NCI-H82 (cell line): Measurements from ENCODE around the gene FAM90A26.
"Not testable (repeated sequence)": the region's sequence is repeated elsewhere in the genome, so short reads cannot be mapped to it uniquely, and the experiment has no call there.

Experiments
- DNase-seq: peaks from one replicate; lab custom pipeline; 2025; lab: John Stamatoyannopoulos, UW

FAM90A26 gene

GRCh38 chr4:9169791-9170459 is at the start of gene FAM90A26:
FAM90A26 (plus strand) TSS chr4:9170409; CDS start chr4:9173173, 2,764 bp downstream.
- not testable (repeated sequence) for DNase-seq

GRCh38 chr4:9122711-9123110 is 47.5 kb upstream of the FAM90A26 start:
- not testable (repeated sequence) for DNase-seq

- DNase-seq = not testable (repeated sequence)
These were observed 46.6 kb upstream of the FAM90A26 start for GRCh38 chr4:9123572-9124007.

GRCh38 chr4:9125601-9126161 is 44.5 kb upstream of the FAM90A26 start:
- not testable (repeated sequence) for DNase-seq

- not testable (repeated sequence) for DNase-seq
These were observed 38.8 kb upstream of the FAM90A26 start for GRCh38 chr4:9131420-9131819.

GRCh38 chr4:9132849-9133248 is 37.4 kb upstream of the FAM90A26 start:
- DNase-seq = not testable (repeated sequence)

- DNase-seq = not testable (repeated sequence)
These were observed 36.2 kb upstream of the FAM90A26 start for GRCh38 chr4:9134011-9134410.

GRCh38 chr4:9134556-9134955 is 35.7 kb upstream of the FAM90A26 start:
- not testable (repeated sequence) for DNase-seq

- DNase-seq = not testable (repeated sequence)
These were observed 29.2 kb upstream of the FAM90A26 start for GRCh38 chr4:9141050-9141449.

- DNase-seq = not testable (repeated sequence)
These were observed 27.4 kb upstream of the FAM90A26 start for GRCh38 chr4:9142786-9143185.

- no peak for DNase-seq
These were observed 26.7 kb upstream of the FAM90A26 start for GRCh38 chr4:9143421-9144080.

- no peak for DNase-seq
These were observed 23.2 kb upstream of the FAM90A26 start for GRCh38 chr4:9146967-9147366.

GRCh38 chr4:9147368-9147767 is 22.8 kb upstream of the FAM90A26 start:
- DNase-seq = not testable (repeated sequence)

- not testable (repeated sequence) for DNase-seq
These were observed 21.4 kb upstream of the FAM90A26 start for GRCh38 chr4:9148611-9149409.

- DNase-seq = not testable (repeated sequence)
These were observed 18.4 kb upstream of the FAM90A26 start for GRCh38 chr4:9151809-9152179.

- peak; percentile 92 for DNase-seq
These were observed 17.8 kb upstream of the FAM90A26 start for GRCh38 chr4:9152180-9153007.

GRCh38 chr4:9153008-9153570 is 17.1 kb upstream of the FAM90A26 start:
- peak; percentile 92 for DNase-seq

GRCh38 chr4:9153571-9154157 is 16.5 kb upstream of the FAM90A26 start:
- DNase-seq = peak; percentile 46

- DNase-seq = not testable (repeated sequence)
These were observed 14.9 kb upstream of the FAM90A26 start for GRCh38 chr4:9155101-9155886.

GRCh38 chr4:9158392-9158791 is 11.8 kb upstream of the FAM90A26 start:
- peak; percentile 20 for DNase-seq
